HG03196 (cell line): ENCODE measurements around the gene APOBEC3B.
"Not testable (repeated sequence)": the region's sequence is repeated elsewhere in the genome, so short reads cannot be mapped to it uniquely, and the experiment has no call there.

ENCODE experiments used
- ATAC-seq: cut with Tn5 transposase; IDR thresholded peaks from one replicate; pipeline ENCODE4 v1.9.1; 2021; ENCODE audit not compliant: unreplicated experiment

Gene APOBEC3B

DNA sequence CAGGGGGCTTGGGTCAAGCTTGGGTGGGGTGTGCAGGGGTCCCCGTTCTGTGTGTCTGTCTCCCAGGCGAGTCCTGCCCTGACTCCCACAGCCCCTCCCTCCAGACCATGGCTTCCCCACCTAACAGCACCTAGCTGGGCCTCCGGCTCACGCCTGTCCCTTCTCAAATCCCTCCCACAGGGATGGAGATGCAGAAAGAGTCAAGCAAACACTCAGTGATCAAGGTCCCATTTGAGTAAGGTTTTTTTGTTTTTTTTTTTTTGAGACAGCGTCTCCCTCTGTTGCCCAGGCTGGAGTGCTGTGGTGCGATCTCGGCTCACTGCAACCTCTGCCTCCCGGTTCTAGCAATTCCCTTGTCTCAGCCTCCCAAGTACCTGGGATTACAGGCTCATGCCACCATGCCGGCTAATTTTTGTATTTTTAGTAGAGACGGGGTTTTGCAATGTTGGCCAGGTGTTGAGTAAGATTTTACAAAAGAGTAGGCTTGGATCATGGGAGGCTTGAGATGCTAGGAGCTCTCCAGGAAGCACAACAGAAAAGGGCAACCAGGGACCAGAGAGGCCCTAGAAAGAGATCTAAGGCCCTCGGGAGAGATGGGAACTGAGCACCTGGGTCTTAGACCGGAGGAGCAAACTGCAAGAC, 44.5 kb downstream of the APOBEC3B start:
- ATAC-seq, result no peak

DNA sequence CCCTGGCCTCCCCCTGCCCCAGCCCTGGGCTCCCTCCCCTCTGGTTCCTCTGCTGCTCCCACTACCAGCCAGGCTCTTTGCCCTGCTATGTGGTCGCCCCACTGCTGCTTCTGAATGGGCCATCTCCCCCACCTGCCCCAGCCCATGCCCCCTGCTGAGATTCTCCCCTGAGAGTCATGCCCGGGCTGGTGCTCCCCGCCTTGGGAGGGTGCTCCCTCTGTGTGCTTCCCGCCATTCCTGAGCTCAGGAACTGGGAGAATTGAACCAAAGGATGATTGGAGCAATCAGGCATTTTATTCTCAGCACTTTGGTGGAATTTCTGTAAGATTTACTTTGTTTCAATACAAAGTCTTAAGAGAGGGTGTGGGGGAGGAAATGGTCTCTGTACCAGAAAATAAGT, 45.6 kb downstream of the APOBEC3B start:
- no peak for ATAC-seq

DNA sequence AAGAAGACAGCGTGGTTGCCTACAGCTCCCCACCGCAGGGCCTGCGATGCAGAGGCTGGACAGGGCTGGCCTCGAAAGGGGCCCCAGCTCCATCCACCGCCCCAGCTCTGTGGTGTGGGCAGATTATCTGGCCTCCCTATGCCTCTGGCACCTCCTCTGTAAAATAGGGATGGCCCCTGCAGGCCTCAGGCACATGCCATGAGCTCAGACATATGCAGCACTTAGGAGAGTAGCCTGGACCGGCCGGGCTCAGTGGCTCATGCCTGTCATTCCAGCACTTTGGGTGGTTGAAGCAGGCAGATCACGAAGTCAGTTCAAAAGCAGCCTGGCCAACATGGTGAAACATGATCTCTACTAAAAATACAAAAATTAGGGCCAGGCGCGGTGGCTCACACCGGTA, 46.1 kb downstream of the APOBEC3B start:
- no peak for ATAC-seq

DNA sequence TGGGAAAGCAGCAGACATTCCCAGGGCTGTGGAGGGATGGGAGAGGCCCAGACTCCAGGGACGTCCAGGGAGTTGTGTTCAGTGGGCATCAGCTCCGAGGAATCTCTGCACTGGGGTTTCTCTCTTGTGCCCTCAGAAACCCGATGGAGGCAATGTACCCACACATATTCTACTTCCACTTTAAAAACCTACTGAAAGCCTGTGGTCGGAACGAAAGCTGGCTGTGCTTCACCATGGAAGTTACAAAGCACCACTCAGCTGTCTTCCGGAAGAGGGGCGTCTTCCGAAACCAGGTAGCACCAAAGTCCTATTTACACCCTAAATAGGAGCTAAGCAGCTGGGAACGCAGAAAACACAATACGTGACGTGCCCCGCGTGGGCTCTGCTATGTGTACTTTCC, 47.1 kb downstream of the APOBEC3B start:
- no peak for ATAC-seq

DNA sequence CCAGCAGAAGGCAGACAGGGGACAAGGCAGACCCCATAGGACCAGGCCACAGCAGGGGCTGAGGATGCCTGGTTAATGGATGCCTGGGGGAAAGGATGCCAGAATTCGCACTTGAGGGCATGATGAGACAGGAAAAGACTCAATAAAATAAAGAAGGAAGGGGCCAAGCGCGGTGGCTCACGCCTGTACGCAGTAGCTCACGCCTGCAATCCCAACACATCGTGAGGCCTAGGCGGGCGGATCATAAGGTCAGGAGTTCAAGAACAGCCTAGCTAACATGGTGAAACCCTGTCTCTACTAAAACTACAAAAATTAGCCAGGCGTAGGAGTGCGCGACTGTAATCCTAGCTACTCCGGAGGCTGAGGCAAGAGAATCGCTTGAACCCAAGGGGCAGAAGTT, 48.6 kb downstream of the APOBEC3B start:
- ATAC-seq, result no peak

DNA sequence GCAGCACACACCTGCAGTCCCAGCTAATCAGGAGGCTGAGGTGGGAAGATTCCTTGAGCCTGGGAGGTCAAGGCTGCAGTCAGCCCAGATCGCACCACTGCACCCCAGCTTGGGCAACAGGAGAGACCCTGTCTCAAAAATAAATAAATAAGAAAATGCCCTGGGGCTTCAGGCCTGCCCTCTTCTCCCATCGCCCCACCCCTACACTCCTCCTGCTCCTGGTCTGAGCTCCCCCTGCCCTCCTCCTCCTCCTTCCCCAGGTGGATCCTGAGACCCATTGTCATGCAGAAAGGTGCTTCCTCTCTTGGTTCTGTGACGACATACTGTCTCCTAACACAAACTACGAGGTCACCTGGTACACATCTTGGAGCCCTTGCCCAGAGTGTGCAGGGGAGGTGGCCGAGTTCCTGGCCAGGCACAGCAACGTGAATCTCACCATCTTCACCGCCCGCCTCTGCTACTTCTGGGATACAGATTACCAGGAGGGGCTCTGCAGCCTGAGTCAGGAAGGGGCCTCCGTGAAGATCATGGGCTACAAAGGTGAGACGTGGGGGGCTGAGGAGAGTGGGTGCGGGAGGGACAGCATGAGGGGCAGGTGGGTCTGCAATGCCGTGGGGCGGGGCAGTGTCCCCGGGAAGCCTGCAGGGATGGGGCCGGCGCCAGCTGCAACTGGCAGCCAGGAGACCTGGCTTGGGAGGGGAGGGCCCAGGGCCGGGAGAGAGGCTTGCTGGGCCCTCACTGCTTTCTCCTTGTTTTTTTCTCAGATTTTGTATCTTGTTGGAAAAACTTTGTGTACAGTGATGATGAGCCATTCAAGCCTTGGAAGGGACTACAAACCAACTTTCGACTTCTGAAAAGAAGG, 49.5 kb downstream of the APOBEC3B start:
- not testable (repeated sequence) for ATAC-seq

DNA sequence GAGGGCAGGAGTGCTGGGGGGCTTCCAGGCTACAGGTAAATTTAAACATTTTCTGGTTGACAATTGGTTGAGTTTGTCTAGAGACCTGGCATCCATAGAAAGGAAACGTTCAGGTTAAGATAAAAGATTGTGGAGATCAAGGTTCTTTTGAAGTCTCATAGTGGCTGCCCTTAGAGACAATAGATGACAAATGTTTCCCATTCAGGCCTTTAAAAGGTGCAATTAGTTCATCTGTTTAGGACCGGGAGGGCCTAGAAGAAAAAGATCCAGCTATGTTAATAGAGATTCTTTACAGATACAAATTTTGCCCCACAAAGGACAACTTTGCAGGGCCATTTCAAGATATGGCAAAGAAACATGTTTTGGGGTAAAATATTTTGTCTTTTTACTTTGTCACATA, 54.9 kb downstream of the APOBEC3B start:
- not testable (repeated sequence) for ATAC-seq

DNA sequence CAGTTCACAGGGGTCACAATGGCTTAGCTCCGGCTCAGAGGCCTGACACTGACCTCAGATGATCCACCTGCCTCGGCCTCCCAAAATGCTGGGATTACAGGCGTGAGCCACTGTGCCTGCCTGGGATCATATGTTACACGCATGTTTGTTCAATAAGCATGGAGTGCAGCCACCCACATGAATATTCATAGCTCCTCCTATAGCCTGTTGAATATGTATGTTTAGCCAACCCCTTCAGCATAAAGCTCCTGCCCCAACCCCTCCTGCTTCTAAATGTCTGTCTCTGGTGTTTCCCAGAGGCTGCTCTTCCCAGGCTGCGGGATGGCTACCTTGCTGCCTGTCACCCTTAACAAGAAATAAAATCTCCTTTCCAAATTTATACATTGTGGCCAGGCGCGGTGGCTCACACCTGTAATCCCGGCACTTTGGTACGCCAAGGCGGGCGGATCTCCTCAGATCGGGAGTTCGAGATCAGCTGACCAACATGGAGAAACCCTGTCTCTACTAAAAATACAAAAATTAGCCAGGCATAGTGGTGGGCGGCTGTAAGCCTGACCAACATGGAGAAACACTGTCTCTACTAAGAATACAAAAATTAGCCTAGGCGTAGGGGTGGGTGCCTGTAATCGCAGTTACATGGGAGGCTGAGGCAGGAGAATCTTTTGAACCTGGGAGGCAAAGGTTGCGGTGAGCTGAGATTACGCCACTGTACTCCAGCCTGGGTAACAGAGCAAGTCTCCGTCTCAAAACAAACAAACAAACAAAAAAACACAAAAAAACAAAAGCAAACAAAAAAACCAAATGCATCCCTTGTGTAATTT, 57.4 kb downstream of the APOBEC3B start:
- no peak for ATAC-seq

DNA sequence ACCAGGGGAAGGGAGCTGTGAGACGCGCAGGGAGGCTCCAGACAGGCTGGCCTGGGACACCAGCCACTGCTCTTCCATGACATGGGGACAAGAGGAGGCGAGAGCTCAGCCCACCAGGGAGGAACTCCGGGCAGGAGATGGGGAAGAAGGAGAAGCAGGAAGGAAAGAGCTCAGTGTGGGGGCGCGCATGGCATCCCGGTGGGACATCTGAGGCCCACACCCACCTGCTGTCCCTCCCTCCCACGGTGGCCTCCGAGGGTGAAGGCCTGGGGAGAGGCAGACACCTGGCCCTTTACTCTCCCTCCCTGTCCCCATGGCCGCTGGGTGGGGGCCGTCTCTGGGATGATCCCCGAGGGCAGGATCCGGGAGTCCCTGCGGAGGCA, 58.0 kb downstream of the APOBEC3B start:
- ATAC-seq, result not testable (repeated sequence)

DNA sequence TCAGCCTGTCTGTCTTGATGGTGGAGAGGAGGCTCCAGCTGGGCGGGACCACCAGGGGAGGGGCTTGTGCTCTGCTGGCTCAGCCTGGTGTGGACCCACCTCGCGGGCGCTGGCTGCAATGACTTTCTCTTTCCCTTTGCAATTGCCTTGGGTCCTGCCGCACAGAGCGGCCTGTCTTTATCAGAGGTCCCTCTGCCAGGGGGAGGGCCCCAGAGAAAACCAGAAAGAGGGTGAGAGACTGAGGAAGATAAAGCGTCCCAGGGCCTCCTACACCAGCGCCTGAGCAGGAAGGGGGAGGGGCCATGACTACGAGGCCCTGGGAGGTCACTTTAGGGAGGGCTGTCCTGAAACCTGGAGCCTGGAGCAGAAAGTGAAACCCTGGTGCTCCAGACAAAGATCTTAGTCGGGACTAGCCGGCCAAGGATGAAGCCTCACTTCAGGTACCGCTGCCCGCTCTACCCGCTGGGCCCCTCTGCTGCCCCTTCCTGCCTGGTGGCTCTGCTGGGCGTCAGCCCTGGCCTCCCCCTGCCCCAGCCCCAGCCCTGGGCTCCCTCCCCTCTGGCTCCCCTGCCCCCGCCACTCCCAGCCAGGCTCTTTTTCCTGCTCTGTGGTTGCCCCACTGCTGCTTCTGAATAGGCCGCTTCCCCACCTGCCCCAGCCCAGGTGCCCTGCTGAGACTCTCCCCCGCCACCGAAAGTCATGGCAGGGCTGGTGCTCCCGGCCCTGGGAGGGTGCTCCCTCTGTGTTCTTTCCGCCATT, 58.6 kb downstream of the APOBEC3B start, which contains the start of gene APOBEC3F:
APOBEC3F (plus strand) TSS at position 327 of the 759 bp plus-strand sequence; CDS start at position 424, 97 bp downstream.
- peak; percentile 64 for ATAC-seq

DNA sequence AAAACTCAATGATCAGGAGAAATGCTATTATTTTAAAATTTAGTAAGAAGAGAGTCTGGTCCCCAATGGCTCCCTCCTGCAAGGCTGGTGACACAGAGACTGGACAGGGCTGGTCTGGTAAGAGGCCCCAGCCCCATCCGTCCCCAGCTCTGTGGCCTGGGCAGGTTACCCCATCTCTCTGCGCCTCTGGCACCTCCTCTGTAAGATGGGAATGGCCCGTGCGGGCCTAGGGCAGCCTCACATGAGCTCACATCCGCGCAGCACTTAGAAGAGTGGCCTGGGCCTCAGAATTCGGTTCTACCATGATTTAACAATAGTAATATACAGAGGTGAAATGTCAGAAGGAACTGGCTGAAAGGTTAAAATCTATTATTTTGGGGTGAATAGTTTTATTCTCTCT, 59.8 kb downstream of the APOBEC3B start:
- no peak for ATAC-seq
